Left colon (tissue), 2 donors: ENCODE measurements around the gene KRT39. TPM values are rescaled to one million over a fixed set of nuclear protein-coding genes. Genes with fewer than 3 reads are reported as not detected.

Source experiments
- ATAC-seq: fragments of 200-7000 bp; cut with Tn5 transposase; one replicate; pipeline ENCODE4 v1.9.1; 2020; ENCODE audit warnings: mild to moderate bottlenecking, moderate library complexity
- DNase-seq, 2 donors: peaks; one replicate each; pipeline ENCODE4 v3.0.0-alpha.2; 2020
- intact Hi-C, 2 donors: fragments of 100-400 bp; cut with DNase I in 1 of 2; cut with micrococcal nuclease in 1 of 2; formaldehyde crosslinking; loops; one replicate each; pipeline versions ENCODE4 v1.11.2 to v1.14.0; 2022; cut with DNase I, micrococcal nuclease
- total RNA-seq, 2 donors: library from RNA; stranded (reverse); fragmentation: NEBNext Ultra II Directional; extraction: Animal tissue kit (Norgen Biotek cat#: 25700); gene quantifications; one replicate each; pipeline ENCODE4 v1.2.1, GENCODE V29; 2021
- donor health status: DM: no; HTN: no; CAD: no.
- donor health status: DM: yes; HTN: yes; CAD: no.

The KRT39 gene
- total RNA-seq, 2 donors from 2014 or later: not detected

- no peak for ATAC-seq
- intact Hi-C loops: loop anchor here in 1 of 2 donors (10.0 kb wide), 1 partner anchor 731 kb away; no protein-coding TSS in a partner anchor
- DNase-seq: no peak
These were observed 52.5 kb downstream of the KRT39 start for GRCh38 chr17:40914075-40914855.

DNA sequence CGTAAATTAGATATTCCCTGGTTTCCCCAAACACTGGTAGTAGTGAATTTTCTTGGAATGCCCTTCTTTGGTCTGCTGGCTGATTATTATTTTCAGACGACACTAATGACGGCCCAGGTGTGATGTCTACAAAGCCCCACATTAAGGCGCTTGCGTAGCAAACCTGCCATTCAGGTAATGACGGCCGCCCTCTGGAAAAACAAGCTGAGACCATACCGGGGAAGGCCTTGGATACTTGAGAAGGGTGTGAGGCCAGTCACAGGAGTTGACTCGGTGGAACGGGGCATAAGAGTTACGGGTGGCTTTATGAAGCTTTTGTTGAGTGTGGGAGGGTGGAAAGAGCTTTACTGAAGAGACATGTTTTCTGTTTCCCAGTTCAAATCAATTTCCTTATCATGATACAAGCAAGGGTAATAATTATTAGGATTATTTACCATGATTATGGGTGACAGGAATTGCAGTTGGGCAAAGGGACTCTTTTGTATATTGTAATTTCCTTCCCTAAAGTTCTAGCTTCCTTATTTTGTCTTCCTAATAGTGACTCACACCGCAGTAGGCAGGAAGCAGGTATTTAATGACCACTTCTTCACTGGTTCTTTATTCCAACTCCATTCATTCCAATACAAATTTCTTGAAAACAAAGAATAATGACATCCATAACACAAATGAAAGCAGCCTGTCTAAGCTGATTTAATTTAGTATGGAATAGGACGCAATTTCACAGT, 54.1 kb downstream of the KRT39 start:
- intact Hi-C loops: loop anchor here in 1 of 2 donors (10.0 kb wide), 1 partner anchor 732 kb away; no protein-coding TSS in a partner anchor
- ATAC-seq: no peak
- no peak for DNase-seq

DNA sequence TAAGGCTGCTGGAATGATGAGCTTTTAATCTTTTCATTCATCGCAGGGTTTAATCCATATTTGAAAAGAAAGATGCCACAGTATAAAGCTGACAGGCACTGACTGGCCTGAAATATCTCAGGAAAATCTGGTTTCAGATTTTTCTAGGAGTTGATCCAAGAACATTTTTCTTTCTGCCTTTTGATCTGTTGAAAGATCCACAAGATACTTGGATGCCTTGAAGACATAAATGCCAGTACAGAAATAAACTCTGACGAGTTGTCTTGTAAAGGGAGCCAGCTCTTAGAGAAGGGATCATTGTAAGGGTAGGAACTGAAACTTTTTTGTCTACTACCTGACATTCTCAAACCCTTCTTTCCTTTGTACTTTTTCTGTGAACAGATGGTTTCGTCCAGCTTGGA, 56.3 kb downstream of the KRT39 start:
- DNase-seq (no peak), ATAC-seq (no peak)
- intact Hi-C loops: loop anchor here in 1 of 2 donors (10.0 kb wide), 1 partner anchor 734 kb away; no protein-coding TSS in a partner anchor

DNA sequence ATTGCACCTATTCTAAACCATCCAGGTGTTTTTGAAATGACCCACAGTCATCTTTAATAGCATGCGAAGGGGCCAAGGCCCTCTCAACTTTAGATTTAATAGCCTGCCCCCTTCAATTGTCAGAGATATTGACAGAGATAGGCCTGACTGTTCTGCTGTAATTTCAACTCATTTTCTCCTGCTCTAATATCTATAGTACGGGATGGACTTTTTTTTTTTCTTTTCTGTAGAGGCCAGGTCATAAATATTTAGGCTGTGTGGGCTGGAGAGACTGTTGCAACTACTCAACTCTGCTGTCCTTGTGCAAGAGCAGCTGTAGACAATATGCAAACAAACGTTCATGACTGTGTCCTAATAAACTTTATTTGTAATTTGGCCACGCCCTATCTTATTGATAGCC, 57.0 kb downstream of the KRT39 start:
- DNase-seq (no peak), ATAC-seq (no peak)
- intact Hi-C loops: loop anchor here in 1 of 2 donors (5.0 to 10.0 kb wide), 4 partner anchors 418 to 755 kb away; no protein-coding TSS in a partner anchor

DNA sequence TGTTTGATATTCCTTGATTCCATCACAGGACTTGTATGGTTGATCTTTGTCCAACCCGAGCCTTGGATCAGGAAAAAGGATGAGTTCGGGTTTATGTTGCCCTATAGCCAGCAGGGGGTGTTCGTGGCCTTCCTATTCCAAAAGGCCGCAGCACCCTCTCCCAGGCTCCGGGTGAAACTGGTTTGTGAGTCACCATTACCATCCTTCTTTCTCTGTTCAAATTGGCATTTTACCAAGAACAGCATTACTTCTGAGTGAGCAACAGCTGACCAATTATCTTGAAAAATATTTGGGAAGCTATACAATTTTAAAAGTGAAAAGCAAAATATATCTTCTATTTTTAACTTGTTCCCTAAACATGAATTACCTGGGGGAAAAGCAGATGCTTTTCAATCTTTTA, 57.4 kb downstream of the KRT39 start:
- peak; percentile 78 for ATAC-seq
- DNase-seq: peak; percentile 56 to 78
- intact Hi-C loops: loop anchor here in 1 of 2 donors (5.0 to 10.0 kb wide), 3 partner anchors 418 to 755 kb away; no protein-coding TSS in a partner anchor

Other genes starting within 250 kb of the KRT39 start
- gene KRT25, start 211.6 kb downstream of the KRT39 start, total RNA-seq: not detected
- gene KRT26, start 194.7 kb downstream of the KRT39 start, total RNA-seq: not detected
- under 1 TPM in 1 of 2 donors, not detected in 1; 0.36 TPM for gene KRT27, start 184.4 kb downstream of the KRT39 start, total RNA-seq
- gene KRT28, start 167.0 kb downstream of the KRT39 start, total RNA-seq: not detected
- gene KRT10, start 144.3 kb downstream of the KRT39 start, total RNA-seq: 10 to 100 TPM; 25.1 to 38.9 TPM
- 1 to 10 TPM; 1.2 to 3.9 TPM for gene KRT12, start 99.7 kb downstream of the KRT39 start, total RNA-seq
- gene KRT20, start 81.7 kb downstream of the KRT39 start, total RNA-seq: 1,000 to 10,000 TPM; 1,413 to 1,967 TPM
- under 1 TPM in 1 of 2 donors, not detected in 1; 0.28 TPM for gene KRT23, start 29.3 kb downstream of the KRT39 start, total RNA-seq
- under 1 TPM; 0.21 to 0.39 TPM for gene KRT40, start 17.4 kb upstream of the KRT39 start, total RNA-seq
- gene KRTAP3-3, start 27.2 kb upstream of the KRT39 start, total RNA-seq: not detected
- not detected for gene KRTAP3-2, start 33.0 kb upstream of the KRT39 start, total RNA-seq
- gene KRTAP3-1, start 42.2 kb upstream of the KRT39 start, total RNA-seq: not detected
- not detected for gene KRTAP1-5, start 60.3 kb upstream of the KRT39 start, total RNA-seq
- gene KRTAP1-4, start 63.2 kb upstream of the KRT39 start, total RNA-seq: not detected
- gene KRTAP1-3, start 67.9 kb upstream of the KRT39 start, total RNA-seq: not detected
- gene KRTAP1-1, start 74.5 kb upstream of the KRT39 start, total RNA-seq: not detected
- not detected for gene KRTAP2-1, start 80.4 kb upstream of the KRT39 start, total RNA-seq
- not detected for gene KRTAP2-2, start 88.3 kb upstream of the KRT39 start, total RNA-seq
- not detected for gene KRTAP2-3, start 93.2 kb upstream of the KRT39 start, total RNA-seq
- gene KRTAP2-4, start 98.9 kb upstream of the KRT39 start, total RNA-seq: not detected
- gene KRTAP4-7, start 117.2 kb upstream of the KRT39 start, total RNA-seq: not detected
- gene KRTAP4-8, start 131.2 kb upstream of the KRT39 start, total RNA-seq: not detected
- not detected for gene KRTAP4-16, start 135.3 kb upstream of the KRT39 start, total RNA-seq
- not detected for gene KRTAP4-9, start 138.4 kb upstream of the KRT39 start, total RNA-seq
- gene KRTAP4-11, start 151.4 kb upstream of the KRT39 start, total RNA-seq: not detected
- gene KRTAP4-12, start 157.2 kb upstream of the KRT39 start, total RNA-seq: not detected
- not detected for gene KRTAP4-6, start 173.6 kb upstream of the KRT39 start, total RNA-seq
- not detected for gene KRTAP4-5, start 182.9 kb upstream of the KRT39 start, total RNA-seq
- not detected for gene KRTAP4-4, start 193.8 kb upstream of the KRT39 start, total RNA-seq
- not detected for gene KRTAP4-3, start 201.3 kb upstream of the KRT39 start, total RNA-seq
- not detected for gene KRTAP4-2, start 211.3 kb upstream of the KRT39 start, total RNA-seq
- under 1 TPM in 1 of 2 donors, not detected in 1; 0.34 TPM for gene KRTAP4-1, start 218.0 kb upstream of the KRT39 start, total RNA-seq
- not detected for gene KRTAP9-1, start 222.9 kb upstream of the KRT39 start, total RNA-seq